Nephron progenitor cell (in vitro differentiated cells): ENCODE measurements around the gene VCL.

Experiments used
- DNase-seq: peaks from one replicate; pipeline ENCODE4 v3.0.0; 2021
- H3K27ac Mint-ChIP-seq: 2 replicates; pipeline ENCODE4 v1.8.0; 2021; ENCODE audit warnings: mild to moderate bottlenecking, moderate library complexity, mixed read lengths
- H3K27me3 Mint-ChIP-seq: 2 replicates; pipeline ENCODE4 v1.8.0; 2021; ENCODE audit warnings: mild to moderate bottlenecking, low read depth, mixed read lengths; ENCODE audit not compliant: poor library complexity
- H3K36me3 Mint-ChIP-seq: 2 replicates; pipeline ENCODE4 v1.8.0; 2021; ENCODE audit warnings: low read depth, mixed read lengths
- H3K4me1 Mint-ChIP-seq: 2 replicates; pipeline ENCODE4 v1.8.0; 2021; ENCODE audit warnings: mixed read lengths
- H3K4me3 Mint-ChIP-seq: 2 replicates; pipeline ENCODE4 v1.8.0; 2021; ENCODE audit warnings: mild to moderate bottlenecking, moderate library complexity, mixed read lengths
- H3K9me3 Mint-ChIP-seq: 2 replicates; pipeline ENCODE4 v1.8.0; 2021; ENCODE audit warnings: mild to moderate bottlenecking, moderate library complexity, mixed read lengths
- CTCF ChIP-seq: fragments of 200-600 bp; sonication (generic); IDR thresholded peaks from 2 replicates; pipeline ENCODE4 v1.5.0; 2021; ENCODE audit warnings: antibody characterized with exemption

VCL gene

GRCh38 chr10:74051736-74052342 lies 53.9 kb downstream of the VCL start:
- peaks cover 16% of the 10 kb centered on the region for H3K4me1 Mint-ChIP-seq
- H3K9me3 Mint-ChIP-seq, result no peaks in the 10 kb centered on the region
- H3K27me3 Mint-ChIP-seq, result no peaks in the 10 kb centered on the region
- DNase-seq, result peak; percentile 7
- peak overlapping the region; percentile 54 for H3K27ac Mint-ChIP-seq
- no peak for TF ChIP-seq CTCF
- H3K36me3 Mint-ChIP-seq, result no peaks in the 10 kb centered on the region
- no peak overlapping the region for H3K4me3 Mint-ChIP-seq

GRCh38 chr10:74052994-74053393 lies 55.1 kb downstream of the VCL start:
- DNase-seq, result no peak
- TF ChIP-seq CTCF, result no peak
- no peaks in the 10 kb centered on the region for H3K9me3 Mint-ChIP-seq
- no peak overlapping the region for H3K4me3 Mint-ChIP-seq
- H3K36me3 Mint-ChIP-seq, result no peaks in the 10 kb centered on the region
- no peaks in the 10 kb centered on the region for H3K27me3 Mint-ChIP-seq
- H3K4me1 Mint-ChIP-seq, result peaks cover 9% of the 10 kb centered on the region
- H3K27ac Mint-ChIP-seq, result no peak overlapping the region

- no peak for TF ChIP-seq CTCF
- H3K4me1 Mint-ChIP-seq, result peaks cover 17% of the 10 kb centered on the region
- DNase-seq, result no peak
- no peaks in the 10 kb centered on the region for H3K9me3 Mint-ChIP-seq
- H3K27me3 Mint-ChIP-seq, result no peaks in the 10 kb centered on the region
- H3K27ac Mint-ChIP-seq, result no peak overlapping the region
- no peak overlapping the region for H3K4me3 Mint-ChIP-seq
- H3K36me3 Mint-ChIP-seq, result peaks cover 5% of the 10 kb centered on the region
These were observed 57.6 kb downstream of the VCL start for GRCh38 chr10:74055383-74056049.

GRCh38 chr10:74056050-74056818 lies 58.3 kb downstream of the VCL start:
- H3K36me3 Mint-ChIP-seq, result peaks cover 12% of the 10 kb centered on the region
- no peaks in the 10 kb centered on the region for H3K9me3 Mint-ChIP-seq
- no peak for DNase-seq
- peak overlapping the region; percentile 38 for H3K27ac Mint-ChIP-seq
- no peak overlapping the region for H3K4me3 Mint-ChIP-seq
- H3K4me1 Mint-ChIP-seq, result peaks cover 17% of the 10 kb centered on the region
- no peak for TF ChIP-seq CTCF
- H3K27me3 Mint-ChIP-seq, result no peaks in the 10 kb centered on the region

- no peaks in the 10 kb centered on the region for H3K27me3 Mint-ChIP-seq
- H3K27ac Mint-ChIP-seq, result peak overlapping the region; percentile 44
- no peak overlapping the region for H3K4me3 Mint-ChIP-seq
- no peak for DNase-seq
- H3K9me3 Mint-ChIP-seq, result peaks cover 4% of the 10 kb centered on the region
- peaks cover 29% of the 10 kb centered on the region for H3K36me3 Mint-ChIP-seq
- TF ChIP-seq CTCF, result no peak
- peaks cover 10% of the 10 kb centered on the region for H3K4me1 Mint-ChIP-seq
These were observed 60.2 kb downstream of the VCL start for GRCh38 chr10:74058071-74058470.
